Femur (tissue), 1 donor: ENCODE data around the gene PAK2.
A peak's percentile ranks its signal among the peaks of the same experiment; 100 is the strongest.
"Not testable (repeated sequence)": the region's sequence is repeated elsewhere in the genome, so short reads cannot be mapped to it uniquely, and the experiment has no call there.

Source experiments
- DNase-seq: peaks from one replicate; pipeline ENCODE4 v3.0.0-alpha.2; 2017

PAK2 gene

DNA sequence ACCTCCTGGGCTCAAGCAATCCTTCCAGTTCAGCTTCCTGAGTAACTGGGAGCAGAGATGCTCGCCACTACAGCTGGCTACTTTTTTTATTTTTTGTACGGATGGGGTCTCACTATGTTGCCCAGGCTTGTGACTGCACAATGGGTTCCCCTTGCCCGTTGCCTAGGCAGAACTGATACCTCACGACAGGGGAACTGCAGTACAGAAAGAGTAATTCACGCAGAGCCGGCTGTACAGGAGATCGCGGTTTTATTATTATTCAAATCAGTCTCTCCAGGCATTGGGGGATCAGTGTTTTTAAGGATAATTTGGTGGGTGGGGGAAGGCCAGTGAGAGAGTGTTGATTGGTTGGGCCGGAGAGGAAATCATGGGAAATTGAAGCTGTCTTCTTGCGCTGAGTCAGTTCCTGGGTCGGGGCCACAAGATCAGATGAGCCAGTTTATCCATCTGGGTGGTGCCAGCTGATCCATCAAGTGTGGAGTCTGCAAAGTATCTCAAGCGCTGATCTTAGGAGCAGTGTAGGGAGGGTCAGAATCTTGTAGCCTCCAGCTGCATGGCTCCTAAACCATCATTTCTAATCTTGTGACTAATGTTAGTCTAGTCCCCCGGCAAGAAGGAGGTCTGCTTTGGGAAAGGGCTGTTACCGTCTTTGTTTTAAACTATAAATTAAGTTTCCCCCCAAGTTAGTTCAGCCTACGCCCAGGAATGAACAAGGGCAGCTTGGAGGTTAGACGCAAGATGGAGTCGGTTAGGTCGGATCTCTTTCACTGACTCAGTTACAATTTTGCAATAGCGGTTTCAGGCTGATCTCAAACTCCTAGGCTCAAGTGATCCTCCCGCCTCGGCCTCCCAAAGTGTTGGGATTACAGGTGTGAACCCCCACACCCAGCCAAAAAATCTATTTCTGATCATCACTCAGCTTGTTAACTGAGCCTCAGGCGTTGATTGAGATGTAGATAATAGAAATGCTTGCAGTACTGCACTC, 104.9 kb downstream of the PAK2 start:
- DNase-seq: not testable (repeated sequence)

DNA sequence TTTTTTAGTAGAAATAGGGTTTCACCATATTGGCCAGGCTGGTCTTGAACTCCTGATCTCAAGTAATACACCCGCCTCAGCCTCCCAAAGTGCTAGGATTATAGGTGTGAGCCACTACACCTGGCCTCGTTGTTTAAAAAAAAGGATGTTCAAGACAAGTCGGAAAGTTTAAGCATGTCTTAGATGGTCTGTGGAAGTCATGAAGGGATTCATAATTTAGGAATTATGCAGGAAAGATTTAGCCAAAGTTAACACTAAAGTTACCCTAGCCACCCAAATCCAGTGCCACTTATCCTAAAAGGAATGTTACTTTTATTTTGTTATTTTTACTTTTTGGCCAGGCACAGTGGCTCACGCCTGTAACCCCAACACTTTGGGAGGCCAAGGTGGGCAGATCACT, 108.7 kb downstream of the PAK2 start:
- DNase-seq: not testable (repeated sequence)

GRCh38 chr3:196849180-196849741, 109.6 kb downstream of the PAK2 start:
- no peak for DNase-seq

DNA sequence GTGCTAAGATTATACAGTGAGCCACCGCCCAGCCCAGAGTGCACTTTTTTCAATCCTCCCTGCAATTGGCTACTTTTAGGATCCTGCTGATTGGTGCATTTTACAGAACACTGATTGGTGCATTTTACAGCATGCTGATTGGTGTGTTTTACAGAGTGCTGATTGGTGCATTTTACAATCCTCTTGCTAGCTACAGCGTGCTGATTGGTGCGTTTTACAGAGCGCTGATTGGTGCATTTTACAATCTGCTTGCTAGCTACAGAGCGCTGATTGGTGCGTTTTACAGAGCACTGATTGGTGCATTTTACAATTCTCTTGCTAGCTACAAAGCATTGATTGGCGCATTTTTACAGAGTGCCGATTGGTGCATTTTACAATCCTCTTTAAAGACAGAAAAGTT, 123.3 kb downstream of the PAK2 start:
- not testable (repeated sequence) for DNase-seq

DNA sequence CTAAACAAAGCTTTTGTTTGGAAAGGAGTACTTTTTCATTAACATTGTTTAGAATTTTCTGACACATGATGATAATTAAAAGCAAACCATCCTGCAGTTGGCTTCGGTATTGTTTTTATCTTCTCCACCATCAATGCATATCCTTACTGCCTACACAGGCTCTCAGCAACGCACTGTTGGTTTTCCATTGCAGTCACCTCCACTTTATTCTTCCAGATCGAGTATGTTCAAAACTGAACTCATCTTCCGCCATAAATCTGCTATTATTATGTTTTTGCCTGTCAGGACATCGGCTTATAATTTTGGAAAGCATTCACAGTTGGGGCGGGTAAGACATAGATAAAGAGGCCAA, 127.5 kb downstream of the PAK2 start:
- no peak for DNase-seq

GRCh38 chr3:196867507-196868296, 128.0 kb downstream of the PAK2 start, which contains the start of gene SENP5:
Gene SENP5, plus strand, starts transcription at chr3:196867920. Its CDS starts 17,262 bp downstream, at chr3:196885182.
- DNase-seq: peak; percentile 96

DNA sequence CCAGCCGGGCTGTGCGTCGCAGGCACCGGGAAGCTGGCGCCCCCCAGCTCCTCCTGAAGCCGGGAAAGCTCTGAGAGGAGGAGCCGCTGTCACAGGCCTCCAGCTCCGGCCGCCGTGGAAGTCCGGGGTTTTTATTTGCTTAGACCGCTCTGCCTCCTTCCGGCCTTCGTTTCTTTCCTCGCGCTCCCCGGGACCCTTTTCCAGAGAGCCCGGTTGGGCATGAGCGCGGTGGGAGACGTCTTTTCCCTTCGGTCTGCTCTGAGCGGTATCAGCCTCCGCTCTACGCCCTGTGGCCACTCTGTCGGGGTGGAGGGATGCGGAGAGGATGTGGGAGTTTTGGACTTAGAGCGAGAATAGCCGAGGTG, 128.6 kb downstream of the PAK2 start:
- no peak for DNase-seq

DNA sequence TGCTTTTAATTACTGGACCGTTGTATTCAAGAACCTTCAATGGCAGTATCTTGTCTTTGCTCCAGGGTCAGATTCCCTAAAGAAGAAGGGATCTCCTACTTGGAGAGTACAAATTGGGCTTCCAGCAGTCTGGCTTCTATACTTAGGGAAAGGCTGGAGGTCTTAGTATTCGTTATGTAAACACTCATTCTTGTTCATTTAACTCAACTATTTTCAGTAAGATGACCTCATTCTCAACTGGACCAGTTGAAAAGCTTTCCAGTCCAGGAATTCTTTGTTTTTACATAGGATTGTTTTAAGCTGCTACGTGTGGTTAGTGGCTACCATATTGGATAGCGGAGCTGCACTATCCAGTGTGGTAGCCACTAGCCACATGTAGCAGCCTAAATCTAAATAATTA, 132.7 kb downstream of the PAK2 start:
- no peak for DNase-seq

GRCh38 chr3:196874511-196875094, 134.9 kb downstream of the PAK2 start:
- DNase-seq: not testable (repeated sequence)

DNA sequence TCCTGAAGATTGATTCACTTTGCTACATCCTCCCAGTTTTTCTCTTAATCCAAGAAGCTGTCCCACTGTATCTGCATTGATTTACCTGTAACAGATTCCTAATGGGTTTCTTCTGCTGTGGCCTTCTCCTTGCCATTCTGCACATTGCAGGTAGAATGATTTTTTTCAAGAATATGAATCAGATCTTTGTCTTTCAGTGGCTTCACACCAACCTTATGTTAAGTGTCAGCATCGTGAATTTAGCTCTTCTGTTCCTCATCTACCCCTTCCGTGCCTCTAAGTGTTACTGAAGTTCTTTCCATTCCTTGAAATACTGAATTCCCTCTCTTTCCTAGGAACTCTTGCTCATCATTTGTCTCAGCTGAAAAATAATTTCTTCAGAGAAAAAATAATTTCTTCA, 135.6 kb downstream of the PAK2 start:
- DNase-seq: no peak
